ENCODE results near the gene SRC.

SRC gene

GRCh38 chr20:37385659-37386504 is 39.9 kb downstream of the SRC start:
- DNase-seq: no peak

DNA sequence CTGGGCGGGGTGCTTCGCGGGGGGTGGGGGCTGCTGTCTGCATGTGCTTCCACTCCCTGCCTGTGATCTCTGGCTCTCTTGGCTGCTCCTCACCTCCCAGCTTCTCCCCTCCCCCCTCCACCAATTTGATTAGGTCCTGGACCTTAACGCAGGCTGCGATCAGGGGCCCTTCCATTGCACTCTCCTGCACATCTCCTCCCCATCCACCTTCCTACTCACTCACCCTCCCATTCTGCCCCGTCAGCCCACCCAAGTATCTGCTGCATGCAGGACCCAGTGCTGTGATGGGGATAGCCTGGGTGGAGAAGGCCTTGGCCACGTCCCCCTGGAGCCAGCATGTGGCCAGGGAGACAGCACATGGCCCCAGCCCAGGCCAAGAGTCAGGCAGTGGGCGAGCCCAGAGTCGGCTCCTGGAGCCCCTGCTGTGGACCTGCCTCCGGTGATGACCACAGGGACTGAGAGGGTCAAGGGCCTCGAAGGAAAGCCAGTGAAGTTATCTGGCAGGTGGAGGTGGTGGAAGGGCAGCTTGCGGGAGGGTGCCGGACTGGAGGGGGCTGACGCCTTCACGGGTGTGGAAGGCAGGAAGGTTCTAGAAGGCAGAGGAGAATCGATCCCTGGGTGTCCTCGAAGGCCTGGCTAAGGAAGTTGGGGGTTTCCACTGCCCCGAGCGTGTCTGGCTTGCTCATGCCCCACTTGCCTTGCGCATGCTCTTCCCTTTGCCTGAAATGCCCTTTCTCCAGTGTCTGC is 40.7 kb downstream of the SRC start:
- no peak for DNase-seq

GRCh38 chr20:37387519-37388269 is 41.8 kb downstream of the SRC start:
- no peak for DNase-seq

DNA sequence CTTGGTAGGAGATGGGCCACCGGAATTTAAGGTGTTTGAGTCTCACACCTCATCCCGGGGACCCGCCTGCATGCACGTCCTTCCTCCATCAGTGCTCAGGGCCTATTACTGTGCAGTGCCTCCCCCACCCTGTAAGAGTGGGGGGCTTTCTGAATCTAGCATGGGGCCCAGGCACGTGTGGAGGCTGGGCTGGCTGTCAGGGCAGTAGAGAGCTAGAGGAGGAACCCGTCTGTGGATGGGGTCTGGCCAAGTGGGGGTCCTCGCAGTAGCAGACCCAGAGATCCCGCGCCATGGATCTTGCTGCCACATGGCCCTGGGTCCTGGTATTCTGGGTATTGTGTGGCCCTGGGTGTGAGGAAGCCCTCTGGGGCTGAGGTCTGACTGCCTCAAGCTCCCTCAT is 42.9 kb downstream of the SRC start:
- no peak for DNase-seq

GRCh38 chr20:37389241-37389747 is 43.4 kb downstream of the SRC start:
- no peak for DNase-seq

DNA sequence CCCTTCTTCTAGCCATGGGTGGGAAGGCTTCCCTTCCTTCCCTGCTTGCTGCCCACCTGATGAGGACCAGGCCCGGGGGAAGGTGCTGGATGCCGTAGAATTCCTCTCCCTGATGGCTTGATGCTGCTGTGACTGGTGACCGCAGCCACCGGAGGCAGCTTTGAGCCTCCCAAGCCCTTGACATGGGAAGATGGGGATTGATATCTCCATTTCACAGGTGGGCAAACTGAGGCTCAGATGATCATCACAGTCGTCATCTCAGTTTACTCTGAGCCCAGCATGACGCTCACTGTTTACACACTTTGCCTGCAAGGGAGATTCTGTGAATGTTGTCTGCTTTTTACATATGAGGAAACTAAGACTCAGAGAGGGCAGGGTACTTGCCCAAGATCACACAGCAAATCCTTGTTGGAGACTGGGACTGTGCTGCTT is 43.9 kb downstream of the SRC start:
- no peak for DNase-seq

- no peak for DNase-seq
Observed at GRCh38 chr20:37390503-37390890, 44.6 kb downstream of the SRC start.

DNA sequence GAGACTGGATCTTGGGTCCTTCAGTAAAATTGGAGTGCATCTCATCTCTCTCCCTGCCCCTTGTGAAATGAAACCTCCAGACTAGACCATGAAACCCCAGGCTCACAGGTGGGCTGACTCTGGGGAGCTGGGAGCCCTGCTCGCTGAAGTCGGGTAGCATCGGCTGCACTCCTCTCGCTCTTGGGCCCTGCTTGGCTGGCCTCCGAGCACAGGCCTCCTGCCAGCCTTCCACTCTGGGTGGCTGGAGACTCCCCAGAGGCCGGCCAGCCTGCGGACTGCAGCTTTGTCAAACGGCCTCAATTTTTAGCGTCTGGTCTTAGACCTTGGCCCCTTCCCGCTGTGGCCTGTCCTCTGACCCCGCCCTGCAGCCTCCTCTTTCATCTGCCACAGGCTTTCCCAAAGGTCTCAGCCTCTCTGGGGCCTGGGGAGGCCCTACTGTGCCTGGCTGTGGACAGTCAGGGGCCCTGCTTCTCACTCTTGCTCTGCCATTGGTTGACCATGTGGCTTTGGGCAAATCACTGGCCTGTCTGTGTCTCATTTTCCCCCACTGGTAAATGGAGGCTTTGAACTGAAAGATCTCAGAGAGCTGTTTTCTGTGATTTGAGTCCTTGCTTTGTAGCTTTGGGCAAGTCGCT is 45.1 kb downstream of the SRC start:
- DNase-seq: no peak

DNA sequence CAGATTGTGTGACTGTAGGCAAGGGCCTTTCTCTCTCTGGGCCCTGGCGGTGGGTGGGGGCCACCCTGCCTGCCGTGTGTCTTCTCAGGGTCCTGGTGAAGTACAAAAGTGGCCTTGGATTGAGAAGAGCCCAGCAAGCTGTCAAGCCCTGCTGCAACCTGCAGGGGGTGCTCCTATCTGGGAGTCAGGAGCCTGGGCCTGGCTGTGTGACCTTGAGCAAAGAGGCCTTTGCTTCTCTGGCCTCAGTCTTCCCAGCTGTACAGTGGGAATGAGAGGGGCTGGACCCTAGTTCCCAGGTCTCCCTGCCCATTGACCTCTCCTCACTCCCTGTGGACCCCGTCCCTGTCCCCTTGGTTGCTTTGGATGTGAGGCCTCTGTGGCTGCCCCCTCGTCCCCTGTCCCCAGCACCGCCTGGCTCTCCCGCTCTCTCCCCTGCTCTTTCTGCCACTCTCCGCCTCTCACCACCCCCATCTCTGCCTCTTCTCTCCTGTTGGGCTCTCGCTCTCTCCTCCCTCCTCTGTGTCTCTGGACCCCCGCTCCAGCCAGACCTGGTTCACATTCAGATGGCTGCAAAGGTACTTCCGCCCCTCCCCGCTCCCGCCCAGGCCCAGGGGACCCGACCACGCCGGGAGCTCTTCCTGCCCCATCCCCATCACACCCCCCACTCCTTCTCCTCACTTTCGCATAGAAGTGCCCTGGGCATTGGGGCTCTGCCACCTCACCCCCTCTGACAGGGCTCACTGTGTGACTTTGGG is 46.7 kb downstream of the SRC start:
- no peak for DNase-seq

DNA sequence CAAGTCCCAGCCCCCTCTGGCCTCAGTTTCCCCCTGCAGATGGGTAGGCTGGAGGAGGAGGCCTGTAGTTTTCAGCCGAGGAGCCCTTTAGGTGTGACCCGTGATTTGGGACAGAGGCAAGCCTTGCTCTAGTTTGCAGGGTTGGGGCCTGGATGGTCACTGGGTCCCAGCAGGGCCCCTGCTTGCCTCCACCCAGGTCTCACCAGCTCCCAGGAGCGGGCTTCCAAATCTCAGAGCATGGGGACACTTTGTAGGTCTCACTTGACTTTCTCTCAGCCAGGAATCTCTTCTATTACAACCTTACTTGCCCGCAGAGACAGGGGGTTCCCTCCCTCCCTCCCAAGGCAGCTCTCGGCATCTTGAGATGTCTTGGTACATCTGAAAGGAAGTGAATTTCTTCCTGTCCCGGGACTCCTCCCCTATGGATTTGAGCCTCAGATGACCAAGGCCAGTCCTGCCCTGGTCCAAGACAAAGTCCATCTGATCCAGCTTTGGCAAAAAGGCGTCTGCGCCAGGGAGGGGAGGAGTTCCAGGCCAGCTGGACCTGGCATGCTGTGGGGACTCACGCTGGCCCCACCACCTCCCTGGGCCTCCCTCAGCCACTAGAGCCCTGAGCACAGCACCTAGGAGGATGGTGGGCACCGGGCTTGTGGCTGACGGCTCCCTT is 47.4 kb downstream of the SRC start:
- no peak for DNase-seq

GRCh38 chr20:37393863-37394542 is 48.1 kb downstream of the SRC start:
- DNase-seq: no peak

DNA sequence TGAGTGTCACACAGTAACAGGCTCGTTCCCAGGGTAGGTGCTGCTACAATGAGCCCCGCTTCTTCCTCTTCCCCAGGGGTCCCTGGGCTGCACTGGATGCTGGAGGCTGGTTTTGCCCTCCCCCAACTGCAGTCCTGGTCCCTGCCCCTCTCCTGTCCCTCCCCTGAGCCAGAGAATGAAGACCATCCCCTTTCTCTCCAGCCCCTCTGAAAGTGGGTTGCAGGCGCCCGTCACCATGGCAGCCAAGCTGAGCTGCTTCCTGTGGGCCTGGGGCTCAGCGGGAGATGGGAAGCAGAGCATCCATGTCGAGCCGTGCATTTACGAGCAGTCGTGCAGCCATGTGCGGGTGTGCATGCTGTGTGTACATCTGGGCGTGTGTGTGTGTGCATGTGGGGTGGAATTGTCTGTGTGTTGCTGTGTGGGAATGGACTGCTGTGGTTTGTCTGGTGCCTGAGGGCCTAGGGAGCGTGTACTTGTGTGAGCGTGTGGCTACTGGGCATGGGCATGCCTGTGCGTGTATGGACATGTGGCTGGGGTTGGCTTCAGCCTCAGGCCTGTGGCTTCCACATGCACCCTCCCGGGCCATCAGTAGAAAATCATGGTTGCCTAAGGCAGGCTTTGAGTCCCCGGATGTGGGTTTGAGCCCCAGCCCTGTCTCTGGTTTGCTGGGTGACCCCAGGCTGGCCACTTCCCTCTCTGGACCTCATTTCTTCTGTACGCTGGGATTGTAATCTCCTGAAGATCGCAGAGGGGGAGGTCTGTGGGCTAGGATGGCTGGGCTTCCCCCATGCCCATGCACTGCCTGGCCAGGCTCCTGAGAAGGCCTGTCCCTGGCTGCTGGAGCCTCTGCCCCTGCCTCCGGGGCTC is 48.8 kb downstream of the SRC start:
- DNase-seq: no peak

DNA sequence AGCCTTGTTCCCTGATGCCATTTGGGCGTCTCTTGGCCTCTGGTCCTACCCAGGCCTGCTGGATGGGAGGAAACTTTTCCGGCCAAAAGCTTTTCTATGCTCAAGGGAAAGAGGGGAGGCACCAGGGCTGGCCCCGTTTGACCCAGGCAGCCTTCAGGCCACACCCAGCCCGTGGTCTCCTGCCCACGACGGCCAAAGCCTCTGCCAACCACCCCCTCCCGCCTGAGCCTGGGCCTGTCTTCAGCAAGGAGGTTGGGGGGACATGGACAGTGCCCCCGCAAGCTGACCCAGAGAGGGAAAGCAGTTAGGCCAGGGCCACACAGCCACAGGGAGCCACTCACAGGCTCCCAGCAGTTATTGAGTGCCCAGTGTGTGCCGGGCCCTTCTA is 49.5 kb downstream of the SRC start:
- no peak for DNase-seq

DNA sequence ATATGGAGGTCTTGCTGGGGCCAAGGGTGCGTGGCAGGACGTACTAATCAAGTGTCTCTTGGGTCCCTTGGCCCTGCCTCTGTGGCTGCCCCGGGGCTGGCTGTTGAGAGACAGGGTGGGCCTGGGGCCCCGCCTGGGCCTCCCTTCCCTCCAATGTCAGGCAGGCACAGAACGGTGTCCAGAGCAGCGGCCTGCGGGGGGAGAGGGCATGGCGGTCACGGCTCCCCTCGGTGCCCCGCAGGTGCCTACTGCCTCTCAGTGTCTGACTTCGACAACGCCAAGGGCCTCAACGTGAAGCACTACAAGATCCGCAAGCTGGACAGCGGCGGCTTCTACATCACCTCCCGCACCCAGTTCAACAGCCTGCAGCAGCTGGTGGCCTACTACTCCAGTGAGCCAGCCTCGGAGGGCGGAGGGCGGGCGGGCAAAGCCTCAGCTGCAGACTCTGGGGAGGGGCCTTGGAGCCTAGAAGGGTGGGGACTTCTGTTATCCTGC is 50.0 kb downstream of the SRC start:
- DNase-seq: no peak

DNA sequence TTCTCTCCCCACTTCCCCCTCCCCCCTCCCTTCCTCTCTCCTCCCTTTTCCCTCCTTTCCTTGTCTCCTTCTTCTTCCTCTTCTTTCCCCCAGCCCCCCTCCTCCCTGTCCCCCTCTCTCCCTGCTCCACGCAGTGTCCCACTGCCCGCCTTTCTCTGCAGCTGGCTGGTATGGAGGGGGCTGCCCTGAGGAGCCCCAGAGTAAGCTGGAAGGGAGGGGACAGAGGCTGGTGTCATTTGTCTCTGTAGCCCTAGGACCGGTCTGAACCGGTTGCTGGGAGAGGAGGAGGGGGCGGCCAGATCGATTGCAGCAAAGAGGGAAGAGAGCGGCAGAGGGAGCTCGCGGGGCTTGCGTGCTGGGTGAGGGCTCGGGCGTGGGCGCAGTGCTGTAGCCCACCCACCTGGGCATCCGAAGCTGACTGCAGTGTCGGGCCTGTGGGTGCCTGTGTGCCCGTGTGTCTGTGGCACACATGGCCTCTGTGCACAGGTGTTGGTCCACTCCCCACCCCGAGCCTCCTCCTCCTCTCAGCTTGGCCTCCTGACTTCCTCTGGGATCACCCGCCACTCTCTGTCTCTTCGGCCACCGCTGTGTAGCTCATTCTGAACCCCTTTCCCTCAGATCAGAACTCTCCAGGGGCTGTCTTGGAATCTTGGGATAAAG is 50.6 kb downstream of the SRC start:
- DNase-seq: no peak

- DNase-seq: no peak
Observed at GRCh38 chr20:37397076-37397953, 51.4 kb downstream of the SRC start.

- no peak for DNase-seq
Observed at GRCh38 chr20:37397954-37398749, 52.2 kb downstream of the SRC start.

Measured in cerebellar nuclear complex (tissue), 1 donor.